H1 (cell line): Measurements from ENCODE around the gene UBE2L6. TPM values are rescaled to one million over a fixed set of nuclear protein-coding genes. Genes with fewer than 3 reads are reported as not detected.

ENCODE experiments used
- CTCF ChIA-PET: fragments of 300-600 bp; sonication (Branson Sonifier 250); formaldehyde crosslinking; loops from one replicate; lab custom pipeline; 2021; ENCODE audit not compliant: partially characterized antibody; lab: Charles Lee
- POLR2A ChIA-PET: fragments of 300-600 bp; sonication (Branson Sonifier 250); formaldehyde crosslinking; loops from one replicate; lab custom pipeline; 2021; ENCODE audit warnings: inconsistent platforms; ENCODE audit not compliant: partially characterized antibody; lab: Charles Lee
- DNase-seq, 2 experiments: peaks; one replicate each; pipeline versions ENCODE4 v3.0.0 to v3.0.0-alpha.2; 2010 to 2022; ENCODE audit warnings: low spot score in 2 of 2, low read depth in 1 of 2, mixed read lengths in 1 of 2
- FAIRE-seq: peaks from 2 replicates; lab custom pipeline; 2011; peaks lifted over from hg19 to GRCh38; lab: Jason Lieb, UNC
- H2AFZ ChIP-seq: 2 replicates; pipeline ENCODE4 v1.8.1; 2012; ENCODE audit warnings: low read length, inconsistent platforms
- H2AK5ac ChIP-seq: 2 replicates; pipeline ENCODE4 v1.6.1; 2013; ENCODE audit warnings: low read depth, low read length
- H2BK120ac ChIP-seq: replicated peaks from 2 replicates; pipeline ENCODE3; 2013; ENCODE audit warnings: low read depth, low read length, inconsistent platforms
- H2BK12ac ChIP-seq: 2 replicates; pipeline ENCODE4 v1.6.1; 2013; ENCODE audit warnings: low read depth, low read length
- H2BK15ac ChIP-seq: 2 replicates; pipeline ENCODE4 v1.6.1; 2013; ENCODE audit warnings: low read length
- H2BK20ac ChIP-seq: 2 replicates; pipeline ENCODE4 v1.6.1; 2013; ENCODE audit warnings: low read length
- H2BK5ac ChIP-seq: 2 replicates; pipeline ENCODE4 v1.6.1; 2013; ENCODE audit warnings: low read depth, low read length
- H3K14ac ChIP-seq: 2 replicates; pipeline ENCODE4 v1.6.1; 2013; ENCODE audit warnings: inconsistent platforms; ENCODE audit not compliant: insufficient read length
- H3K18ac ChIP-seq: 2 replicates; pipeline ENCODE4 v1.6.1; 2013; ENCODE audit warnings: low read length; ENCODE audit errors: extremely low read depth
- H3K23ac ChIP-seq: 2 replicates; pipeline ENCODE4 v1.6.1; 2013; ENCODE audit warnings: inconsistent platforms; ENCODE audit not compliant: insufficient read length
- H3K23me2 ChIP-seq: 2 replicates; pipeline ENCODE4 v1.6.1; 2013; ENCODE audit warnings: low read depth, low read length
- H3K27ac ChIP-seq: 2 replicates; pipeline ENCODE4 v1.6.1; 2011; ENCODE audit warnings: low read depth, low read length, inconsistent platforms
- H3K27me3 ChIP-seq, 4 experiments: replicated peaks in 1 of 4; 1 replicate in 1 of 4; 2 replicates in 3 of 4; pipeline versions ENCODE4 v1.6.1 to v1.8.1; 2011 to 2013; ENCODE audit warnings: low read length in 3 of 4, mild to moderate bottlenecking in 3 of 4, inconsistent platforms in 2 of 4, mixed read lengths in 2 of 4, moderate library complexity in 1 of 4; ENCODE audit not compliant: control insufficient read depth in 3 of 4, insufficient read depth in 3 of 4; ENCODE audit errors: extremely low read depth in 1 of 4
- H3K36me3 ChIP-seq, 4 experiments: 2 replicates each; pipeline versions ENCODE4 v1.6.1 to v1.8.1; 2011 to 2013; ENCODE audit warnings: mild to moderate bottlenecking in 4 of 4, low read length in 3 of 4, moderate library complexity in 2 of 4, control low read depth in 1 of 4, inconsistent platforms in 1 of 4; ENCODE audit not compliant: insufficient read depth in 4 of 4, control insufficient read depth in 2 of 4
- H3K4ac ChIP-seq: replicated peaks from 2 replicates; pipeline ENCODE3; 2013; ENCODE audit warnings: low read length, low read depth, mixed read lengths, inconsistent platforms; ENCODE audit not compliant: insufficient read length
- H3K4me1 ChIP-seq, 4 experiments: replicated peaks in 1 of 4; 1 replicate in 1 of 4; 2 replicates in 3 of 4; pipeline versions ENCODE4 v1.6.1 to v1.8.1; 2011 to 2013; ENCODE audit warnings: low read length in 3 of 4, inconsistent platforms in 2 of 4, mixed read lengths in 1 of 4; ENCODE audit not compliant: insufficient read depth in 4 of 4, control insufficient read depth in 3 of 4
- H3K4me2 ChIP-seq, 2 experiments: 2 replicates each; pipeline versions ENCODE4 v1.6.1 to v1.8.1; 2011 to 2013; ENCODE audit warnings: low read depth in 2 of 2, low read length in 2 of 2, control low read depth in 1 of 2, inconsistent platforms in 1 of 2, mild to moderate bottlenecking in 1 of 2; ENCODE audit not compliant: insufficient read depth in 1 of 2
- H3K4me3 ChIP-seq, 4 experiments: fragments of 200-600, 300-600 bp in 1 of 4; sonication (generic), shearing (Covaris generic), sonication (Bioruptor Twin) in 1 of 4; 2 replicates each; pipeline versions ENCODE4 v1.5.1 to v1.8.1; 2011 to 2016; ENCODE audit warnings: low read length in 4 of 4, low read depth in 3 of 4, control low read depth in 2 of 4, inconsistent platforms in 2 of 4, mild to moderate bottlenecking in 2 of 4, mixed read lengths in 1 of 4, moderate library complexity in 1 of 4; ENCODE audit not compliant: insufficient read depth in 2 of 4; ENCODE audit errors: extremely low read depth in 1 of 4
- H3K56ac ChIP-seq: replicated peaks from 2 replicates; pipeline ENCODE3; 2013; ENCODE audit warnings: low read depth, mild to moderate bottlenecking, mixed read lengths, low read length, inconsistent platforms; ENCODE audit not compliant: insufficient read length
- H3K79me1 ChIP-seq: 2 replicates; pipeline ENCODE4 v1.6.1; 2013; ENCODE audit warnings: low read depth, low read length, control low read depth
- H3K79me2 ChIP-seq, 2 experiments: 2 replicates each; pipeline versions ENCODE4 v1.6.1 to v1.8.1; 2012 to 2013; ENCODE audit warnings: low read length in 2 of 2, mild to moderate bottlenecking in 2 of 2, inconsistent platforms in 1 of 2; ENCODE audit not compliant: insufficient read depth in 2 of 2, control insufficient read depth in 1 of 2
- H3K9ac ChIP-seq, 4 experiments: replicated peaks in 1 of 4; 1 replicate in 1 of 4; 2 replicates in 3 of 4; pipeline versions ENCODE4 v1.6.1 to v1.8.1; 2011 to 2013; ENCODE audit warnings: low read depth in 3 of 4, low read length in 3 of 4, control low read depth in 2 of 4, mild to moderate bottlenecking in 2 of 4, moderate library complexity in 2 of 4, inconsistent platforms in 1 of 4; ENCODE audit errors: extremely low read depth in 1 of 4
- H3K9me3 ChIP-seq, 2 experiments: 2 replicates each; pipeline versions ENCODE4 v1.6.1 to v1.8.1; 2012 to 2013; ENCODE audit warnings: mild to moderate bottlenecking in 2 of 2, moderate library complexity in 2 of 2, control low read depth in 1 of 2, inconsistent platforms in 1 of 2, low read depth in 1 of 2, low read length in 1 of 2, mixed read lengths in 1 of 2; ENCODE audit not compliant: insufficient read depth in 2 of 2
- H4K20me1 ChIP-seq, 2 experiments: replicated peaks in 1 of 2; 2 replicates each; pipeline versions ENCODE3 to v1.8.1; 2011 to 2013; ENCODE audit warnings: inconsistent platforms in 2 of 2, low read length in 2 of 2, mild to moderate bottlenecking in 1 of 2; ENCODE audit not compliant: insufficient read depth in 2 of 2, control insufficient read depth in 1 of 2
- H4K5ac ChIP-seq: 2 replicates; pipeline ENCODE4 v1.6.1; 2013; ENCODE audit warnings: low read length, low read depth, mixed read lengths, inconsistent platforms; ENCODE audit not compliant: insufficient read length
- H4K8ac ChIP-seq: 2 replicates; pipeline ENCODE4 v1.8.0; 2013; ENCODE audit warnings: mild to moderate bottlenecking, moderate library complexity, low read length, inconsistent platforms; ENCODE audit not compliant: insufficient read depth; ENCODE audit errors: extremely low read depth
- H4K91ac ChIP-seq: replicated peaks from 2 replicates; pipeline ENCODE3; 2013; ENCODE audit warnings: low read length, mixed read lengths, inconsistent platforms; ENCODE audit not compliant: insufficient read length
- ASH2L ChIP-seq: fragments of 200-600, 300-600 bp; sonication (generic); IDR thresholded peaks from one replicate; pipeline ENCODE4 v1.7.1; 2017; ENCODE audit warnings: low read length
- CREB1 ChIP-seq: IDR thresholded peaks from 2 replicates; pipeline ENCODE4 v1.6.1; 2012; ENCODE audit warnings: inconsistent platforms
- EGR1 ChIP-seq: IDR thresholded peaks from 2 replicates; pipeline ENCODE4 v1.6.1; 2011; ENCODE audit warnings: low read depth, low read length, borderline replicate concordance
- GTF2F1 ChIP-seq: IDR thresholded peaks from 2 replicates; pipeline ENCODE4 v1.6.1; 2012; ENCODE audit warnings: low read depth, low read length, improper control_type of control experiment, borderline replicate concordance
- KDM1A ChIP-seq: fragments of 200-600, 300-600 bp; sonication (generic); IDR thresholded peaks from 2 replicates; pipeline ENCODE4 v1.7.1; 2016; ENCODE audit warnings: mild to moderate bottlenecking, low read length, borderline replicate concordance
- RAD21 ChIP-seq, 2 experiments: IDR thresholded peaks in 1 of 2; conservative IDR thresholded peaks in 1 of 2; 2 replicates each; pipeline ENCODE4 v1.6.1; 2011; ENCODE audit warnings: low read depth in 2 of 2, low read length in 2 of 2, improper control_type of control experiment in 1 of 2, inconsistent platforms in 1 of 2, mild to moderate bottlenecking in 1 of 2, moderate library complexity in 1 of 2
- YY1 ChIP-seq: IDR thresholded peaks from 2 replicates; pipeline ENCODE4 v1.6.1; 2011; ENCODE audit warnings: low read depth, mild to moderate bottlenecking, low read length
- WGBS, 2 experiments: shearing (Covaris generic) in 1 of 2; methylation state at CpG; one replicate each; pipeline versions ENCODE4 v1.1.6 to v1.1.7; 2013 to 2015; ENCODE audit warnings: low lambda C conversion rate in 2 of 2, mixed read lengths in 2 of 2, inconsistent platforms in 1 of 2, low coverage in 1 of 2, missing lambda C conversion rate in 1 of 2; ENCODE audit not compliant: insufficient replicate concordance in 2 of 2, insufficient coverage in 1 of 2, insufficient read length in 1 of 2; ENCODE audit errors: extremely low coverage in 1 of 2, missing lambda C conversion rate in 1 of 2; 5-methylcytosine and 5-hydroxymethylcytosine counted together
- polyA plus RNA-seq, 7 experiments: library from polyadenylated mRNA; depleted of rRNA in 3 of 7; stranded (reverse) in 5 of 7; unstranded in 2 of 7; fragments of >200 nt in 5 of 7; fragments of 200-250 nt in 2 of 7; gene quantifications; 1 replicate in 5 of 7; 2 replicates in 1 of 7; 4 replicates in 1 of 7; pipeline versions ENCODE4 v1.2.1 to v1.2.3, GENCODE V29; 2011 to 2013; ENCODE audit warnings: missing spikeins in 2 of 7, mixed read lengths in 2 of 7
- total RNA-seq: library from RNA; stranded (reverse); fragmentation: NEBNext Ultra II Directional; extraction: Animal tissue kit (Norgen Biotek cat#: 25700); gene quantifications from 2 replicates; pipeline ENCODE4 v1.2.1, GENCODE V29; 2021
- TF ChIP-seq, protein P1 (sequence below), 3 experiments: IDR thresholded peaks; 1 replicate in 2 of 3; 2 replicates in 1 of 3; pipeline versions ENCODE4 v1.5.1 to v1.6.1; 2011; ENCODE audit warnings: low read length in 3 of 3, mild to moderate bottlenecking in 3 of 3, inconsistent platforms in 2 of 3, low read depth in 1 of 3, moderate library complexity in 1 of 3; ENCODE audit not compliant: insufficient read depth in 1 of 3; ENCODE audit errors: control extremely low read depth in 1 of 3

The UBE2L6 gene
- total and polyA plus RNA-seq, 2 of the 8 experiments (the other 6 are each of a cell fraction or from before 2014, with no cell fraction given) = 67.8 to 89.2 TPM

DNA sequence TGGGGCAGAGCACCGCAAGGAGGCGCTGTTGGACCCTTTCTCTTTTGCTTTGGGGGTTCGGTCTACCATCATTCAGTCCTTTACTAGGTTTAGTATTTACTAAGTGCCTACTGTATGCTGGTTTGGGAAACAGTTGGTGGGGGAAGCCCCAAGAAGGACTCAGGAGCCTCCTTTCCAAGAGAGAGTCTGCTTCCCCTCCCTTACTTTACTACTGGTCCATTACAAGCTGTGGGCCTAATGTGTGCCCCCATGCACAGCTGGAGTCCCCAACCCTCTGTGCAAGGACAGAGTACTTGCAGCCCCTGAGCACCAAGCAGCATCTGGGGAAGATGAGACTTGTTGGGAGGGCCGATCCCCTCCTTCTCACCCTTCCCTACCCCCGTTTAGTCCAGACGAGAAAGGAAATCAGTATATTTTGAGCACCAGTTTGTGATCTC is 876 bp upstream of the UBE2L6 start:
- H3K4me1 ChIP-seq = peaks cover 0 to 11% (median 4%) of the 10 kb centered on the region in 4 experiments; a peak in 6 of 7 replicates
- H3K36me3 ChIP-seq = no peaks in the 10 kb centered on the region
- no peak overlapping the region for H3K56ac ChIP-seq
- H3K14ac ChIP-seq = no peak overlapping the region
- peak overlapping the region; percentile 96 for H3K18ac ChIP-seq
- H3K23ac ChIP-seq = no peak overlapping the region
- H3K9me3 ChIP-seq = no peaks in the 10 kb centered on the region
- ChIA-PET CTCF (interaction anchor here (0.7 to 9.6 kb wide), 43 partner anchors 10 to 249 kb away, joined by 3 to 357 read pairs (median 4); partner anchors contain the start of genes CLP1 and SERPING1), POLR2A (interaction anchor here (0.6 to 9.7 kb wide), 26 partner anchors 10 to 173 kb away, joined by 3 to 591 read pairs (median 4); partner anchors contain the start of genes SELENOH, SERPING1, SMTNL1 and YPEL4)
- peaks cover 6% of the 10 kb centered on the region; the same call in 1 of the 2 replicates for H3K23me2 ChIP-seq
- H3K79me2 ChIP-seq = peaks cover 0 to 13% of the 10 kb centered on the region in 2 experiments; a peak in 2 of 4 replicates
- peak overlapping the region; percentile 64 for H2BK12ac ChIP-seq
- peak overlapping the region; percentile 78; the same call in 1 of the 2 replicates for H3K27ac ChIP-seq
- no peak overlapping the region for H2AK5ac ChIP-seq
- H2BK120ac ChIP-seq = peak overlapping the region; percentile 36
- FAIRE-seq (no peak), DNase-seq (peak; percentile 63 to 97)
- no peaks in the 10 kb centered on the region for H3K79me1 ChIP-seq
- H3K4me3 ChIP-seq = peak overlapping the region; percentile 41 to 89 (median 83)
- H2BK5ac ChIP-seq = peak overlapping the region; percentile 85; the same call in 1 of the 2 replicates
- no peaks in the 10 kb centered on the region for H4K20me1 ChIP-seq
- peak overlapping the region; percentile 69 for H4K5ac ChIP-seq
- no peak overlapping the region for H2BK15ac ChIP-seq
- peak overlapping the region; percentile 62; the same call in 1 of the 2 replicates for H4K8ac ChIP-seq
- no peak overlapping the region for H2AFZ ChIP-seq
- peak overlapping the region; percentile 96 for H3K4ac ChIP-seq
- peak overlapping the region; percentile 93; the same call in 1 of the 2 replicates for H2BK20ac ChIP-seq
- 38% methylated on average over 5 of the region's 6 CpGs; no CpG with 5 or more reads in 1 of the 2 experiments for WGBS, 2 experiments
- no peaks in the 10 kb centered on the region for H3K27me3 ChIP-seq
- H3K4me2 ChIP-seq = peak overlapping the region; percentile 85 to 91
- TF ChIP-seq KDM1A (peak; percentile 39; the same call in 1 of the 2 replicates), EGR1 (no peak), CREB1 (no peak; the same call in 1 of the 2 replicates), ASH2L (peak; percentile 34), RAD21 (IDR thresholded peaks at IDR 0.05 in 1 of 2, conservative IDR thresholded peaks at IDR 0.05 in 1 of 2; ENCODE audit: low read depth in 2 of 2, low read length in 2 of 2) (peak; percentile 92 to 93), YY1 (peak; percentile 35; the same call in 1 of the 2 replicates), GTF2F1 (0 out of 2 replicates have a peak, but pooled peaks have one; percentile 22)
- TF ChIP-seq, protein P1, sequence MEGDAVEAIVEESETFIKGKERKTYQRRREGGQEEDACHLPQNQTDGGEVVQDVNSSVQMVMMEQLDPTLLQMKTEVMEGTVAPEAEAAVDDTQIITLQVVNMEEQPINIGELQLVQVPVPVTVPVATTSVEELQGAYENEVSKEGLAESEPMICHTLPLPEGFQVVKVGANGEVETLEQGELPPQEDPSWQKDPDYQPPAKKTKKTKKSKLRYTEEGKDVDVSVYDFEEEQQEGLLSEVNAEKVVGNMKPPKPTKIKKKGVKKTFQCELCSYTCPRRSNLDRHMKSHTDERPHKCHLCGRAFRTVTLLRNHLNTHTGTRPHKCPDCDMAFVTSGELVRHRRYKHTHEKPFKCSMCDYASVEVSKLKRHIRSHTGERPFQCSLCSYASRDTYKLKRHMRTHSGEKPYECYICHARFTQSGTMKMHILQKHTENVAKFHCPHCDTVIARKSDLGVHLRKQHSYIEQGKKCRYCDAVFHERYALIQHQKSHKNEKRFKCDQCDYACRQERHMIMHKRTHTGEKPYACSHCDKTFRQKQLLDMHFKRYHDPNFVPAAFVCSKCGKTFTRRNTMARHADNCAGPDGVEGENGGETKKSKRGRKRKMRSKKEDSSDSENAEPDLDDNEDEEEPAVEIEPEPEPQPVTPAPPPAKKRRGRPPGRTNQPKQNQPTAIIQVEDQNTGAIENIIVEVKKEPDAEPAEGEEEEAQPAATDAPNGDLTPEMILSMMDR (IDR thresholded peaks at IDR 0.05; ENCODE audit: control extremely low read depth in 1 of 3, insufficient read depth in 1 of 3, low read depth in 1 of 3, low read length in 3 of 3) = peak; percentile 85 to 96 (median 94); a peak in 3 of 4 replicates
- H3K9ac ChIP-seq = peak overlapping the region in 2 of 4 experiments; percentile 90 to 91; a peak in 4 of 7 replicates
- peak overlapping the region; percentile 44 for H4K91ac ChIP-seq
